ENCODE data around the gene SDK1. TPM values are rescaled to one million over a fixed set of nuclear protein-coding genes. Genes with fewer than 3 reads are reported as not detected.

SDK1 gene
- total and polyA plus RNA-seq, 2 of the 8 experiments (the other 6 are each of a cell fraction or from before 2014, with no cell fraction given), result 3.3 to 7.2 TPM

- 0 out of 4 replicates have a peak, but pooled peaks cover 0 to 4% of the 10 kb centered on the region in 2 experiments for H3K9me3 ChIP-seq (ENCODE audit: insufficient read depth in 2 of 2, low read depth in 1 of 2, low read length in 1 of 2)
- H2BK5ac ChIP-seq (ENCODE audit: low read depth, low read length), result no peak overlapping the region
- H2BK15ac ChIP-seq (ENCODE audit: low read length), result no peak overlapping the region
- peaks cover 0 to 4% (median 0%) of the 10 kb centered on the region in 4 experiments; a peak in 3 of 7 replicates for H3K4me1 ChIP-seq (replicated peaks in 1 of 4; ENCODE audit: control insufficient read depth in 3 of 4, insufficient read depth in 4 of 4, low read length in 3 of 4)
- H2AK5ac ChIP-seq (ENCODE audit: low read depth, low read length), result no peak overlapping the region
- H3K27ac ChIP-seq (ENCODE audit: low read depth, low read length), result no peak overlapping the region
- H2BK20ac ChIP-seq (ENCODE audit: low read length), result no peak overlapping the region
- 89% methylated on average over 4 of the region's 4 CpGs; no CpG with 5 or more reads in 1 of the 2 experiments for WGBS, 2 experiments (ENCODE audit: extremely low coverage in 1 of 2, insufficient coverage in 1 of 2, insufficient read length in 1 of 2, insufficient replicate concordance in 2 of 2, low coverage in 1 of 2, low lambda C conversion rate in 2 of 2, missing lambda C conversion rate in 1 of 2)
- H3K9ac ChIP-seq (replicated peaks in 1 of 4; ENCODE audit: extremely low read depth in 1 of 4, low read depth in 3 of 4, low read length in 3 of 4), result no peak overlapping the region
- TF ChIP-seq CBX8 (IDR thresholded peaks at IDR 0.05; ENCODE audit: borderline replicate concordance, low read depth, low read length) (no peak), TEAD4 (IDR thresholded peaks at IDR 0.05; ENCODE audit: low read depth, low read length) (no peak), TAF1 (IDR thresholded peaks at IDR 0.05; ENCODE audit: low read depth, low read length) (no peak), YY1 (IDR thresholded peaks at IDR 0.05; ENCODE audit: low read depth, low read length) (no peak), TBP (IDR thresholded peaks at IDR 0.05; ENCODE audit: low read depth, low read length) (no peak), ZNF274 (IDR thresholded peaks at IDR 0.05; ENCODE audit: borderline replicate concordance, extremely low read depth, low read length) (no peak), JUND (IDR thresholded peaks at IDR 0.05; ENCODE audit: low read length) (no peak), SUZ12 (IDR thresholded peaks at IDR 0.05; ENCODE audit: low read length) (no peak), NANOG (IDR thresholded peaks at IDR 0.05; ENCODE audit: insufficient read depth, low read depth, low read length, poor library complexity, severe bottlenecking) (no peak), SIRT6 (IDR thresholded peaks at IDR 0.05; ENCODE audit: low read length) (no peak), BACH1 (IDR thresholded peaks at IDR 0.05; ENCODE audit: low read length) (no peak), RXRA (IDR thresholded peaks at IDR 0.05; ENCODE audit: insufficient read depth, low read depth, low read length) (no peak), EZH2 (IDR thresholded peaks at IDR 0.05; ENCODE audit: low read depth, low read length, severe bottlenecking) (no peak)
- ChIA-PET POLR2A (ENCODE audit: partially characterized antibody) (no interaction called here), CTCF (ENCODE audit: partially characterized antibody) (interaction anchor here (1.2 kb wide), 1 partner anchor 214 kb away, joined by 3 read pairs; no protein-coding TSS in a partner anchor)
- no peaks in the 10 kb centered on the region; the same call in 1 of the 2 replicates for H3K23me2 ChIP-seq (ENCODE audit: low read depth, low read length)
- H3K18ac ChIP-seq (ENCODE audit: extremely low read depth, low read length), result no peak overlapping the region
- H3K4me2 ChIP-seq (ENCODE audit: insufficient read depth in 1 of 2, low read depth in 2 of 2, low read length in 2 of 2), result no peak overlapping the region
- H3K4ac ChIP-seq (replicated peaks; ENCODE audit: insufficient read length, low read depth, low read length), result no peak overlapping the region
- H2AFZ ChIP-seq (ENCODE audit: low read length), result no peak overlapping the region
- FAIRE-seq (no peak), DNase-seq (ENCODE audit: low read depth in 1 of 2, low spot score in 2 of 2) (no peak)
- H4K20me1 ChIP-seq (replicated peaks in 1 of 2; ENCODE audit: control insufficient read depth in 1 of 2, insufficient read depth in 2 of 2, low read length in 2 of 2), result no peaks in the 10 kb centered on the region
- no peak overlapping the region for H2BK120ac ChIP-seq (replicated peaks; ENCODE audit: low read depth, low read length)
- H3K56ac ChIP-seq (replicated peaks; ENCODE audit: insufficient read length, low read depth, low read length), result no peak overlapping the region
- H4K5ac ChIP-seq (ENCODE audit: insufficient read length, low read depth, low read length), result no peak overlapping the region
- H3K23ac ChIP-seq (ENCODE audit: insufficient read length), result no peak overlapping the region
- H3K79me1 ChIP-seq (ENCODE audit: low read depth, low read length), result no peaks in the 10 kb centered on the region
- no peak overlapping the region for H3K4me3 ChIP-seq (ENCODE audit: extremely low read depth in 1 of 4, insufficient read depth in 2 of 4, low read depth in 3 of 4, low read length in 4 of 4)
- H2BK12ac ChIP-seq (ENCODE audit: low read depth, low read length), result no peak overlapping the region
- no peaks in the 10 kb centered on the region for H3K36me3 ChIP-seq (ENCODE audit: control insufficient read depth in 2 of 4, insufficient read depth in 4 of 4, low read length in 3 of 4)
- H3K14ac ChIP-seq (ENCODE audit: insufficient read length), result no peak overlapping the region
- no peak overlapping the region for H4K8ac ChIP-seq (ENCODE audit: extremely low read depth, insufficient read depth, low read length)
- H3K27me3 ChIP-seq (replicated peaks in 1 of 4; ENCODE audit: control insufficient read depth in 3 of 4, extremely low read depth in 1 of 4, insufficient read depth in 3 of 4, low read length in 3 of 4), result no peaks in the 10 kb centered on the region
- H3K79me2 ChIP-seq (ENCODE audit: control insufficient read depth in 1 of 2, insufficient read depth in 2 of 2, low read length in 2 of 2), result no peaks in the 10 kb centered on the region
- no peak overlapping the region for H4K91ac ChIP-seq (replicated peaks; ENCODE audit: insufficient read length, low read length)
These were observed 616.4 kb downstream of the SDK1 start for GRCh38 chr7:3917436-3917835.
